ENCODE data around the gene RNF187. TPM values are rescaled to one million over a fixed set of nuclear protein-coding genes. Genes with fewer than 3 reads are reported as not detected.
A peak's percentile ranks its signal among the peaks of the same experiment; 100 is the strongest.

RNF187 gene
- total RNA-seq, 2 donors from 2014 or later: 103 to 112 TPM

DNA sequence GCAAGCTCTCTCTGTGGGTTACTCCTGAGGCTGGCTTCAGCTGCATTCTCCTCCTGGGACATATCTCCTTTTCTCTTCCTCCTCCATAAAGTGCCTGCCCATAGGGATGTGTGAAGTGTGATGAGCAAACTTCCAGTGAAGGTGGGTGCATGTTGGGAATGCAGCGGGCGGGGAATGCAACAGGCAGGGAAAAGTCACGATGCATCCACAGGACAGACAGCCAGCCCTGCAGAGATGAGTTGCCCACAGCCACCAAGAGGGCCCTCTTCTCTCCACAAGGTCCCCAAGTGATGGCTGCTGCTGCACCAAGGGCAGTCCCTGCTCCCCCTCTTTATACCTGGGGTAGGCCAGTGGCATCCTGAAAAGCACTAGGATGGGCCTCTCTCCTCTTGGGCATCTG is 33.6 kb upstream of the RNF187 start:
- H3K9me3 ChIP-seq (ENCODE audit: control insufficient read depth, low read length): no peaks in the 10 kb centered on the region
- H3K9ac ChIP-seq (ENCODE audit: extremely low read depth, low read length, poor library complexity, severe bottlenecking): no peak overlapping the region
- 79 to 96% methylated on average over 3 of the region's 3 CpGs for WGBS, 2 experiments (ENCODE audit: insufficient coverage in 1 of 2, insufficient read length in 1 of 2)
- H3K27ac ChIP-seq (ENCODE audit: low read depth, low read length): no peak overlapping the region
- H3K9me3 Mint-ChIP-seq: no peaks in the 10 kb centered on the region
- DNase-seq: no peak
- H3K4me1 Mint-ChIP-seq: peaks cover 12% of the 10 kb centered on the region
- no peak overlapping the region for H3K4me3 ChIP-seq (ENCODE audit: low read length)
- TF ChIP-seq, protein P1, sequence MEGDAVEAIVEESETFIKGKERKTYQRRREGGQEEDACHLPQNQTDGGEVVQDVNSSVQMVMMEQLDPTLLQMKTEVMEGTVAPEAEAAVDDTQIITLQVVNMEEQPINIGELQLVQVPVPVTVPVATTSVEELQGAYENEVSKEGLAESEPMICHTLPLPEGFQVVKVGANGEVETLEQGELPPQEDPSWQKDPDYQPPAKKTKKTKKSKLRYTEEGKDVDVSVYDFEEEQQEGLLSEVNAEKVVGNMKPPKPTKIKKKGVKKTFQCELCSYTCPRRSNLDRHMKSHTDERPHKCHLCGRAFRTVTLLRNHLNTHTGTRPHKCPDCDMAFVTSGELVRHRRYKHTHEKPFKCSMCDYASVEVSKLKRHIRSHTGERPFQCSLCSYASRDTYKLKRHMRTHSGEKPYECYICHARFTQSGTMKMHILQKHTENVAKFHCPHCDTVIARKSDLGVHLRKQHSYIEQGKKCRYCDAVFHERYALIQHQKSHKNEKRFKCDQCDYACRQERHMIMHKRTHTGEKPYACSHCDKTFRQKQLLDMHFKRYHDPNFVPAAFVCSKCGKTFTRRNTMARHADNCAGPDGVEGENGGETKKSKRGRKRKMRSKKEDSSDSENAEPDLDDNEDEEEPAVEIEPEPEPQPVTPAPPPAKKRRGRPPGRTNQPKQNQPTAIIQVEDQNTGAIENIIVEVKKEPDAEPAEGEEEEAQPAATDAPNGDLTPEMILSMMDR (conservative IDR thresholded peaks at IDR 0.05): no peak
- H3K27me3 ChIP-seq (ENCODE audit: control insufficient read depth, insufficient read depth, low read length, poor library complexity, severe bottlenecking): no peaks in the 10 kb centered on the region
- no peaks in the 10 kb centered on the region for H3K36me3 ChIP-seq (ENCODE audit: control insufficient read depth, insufficient read depth, low read length)
- H3K36me3 Mint-ChIP-seq (ENCODE audit: low read depth): peaks cover 5% of the 10 kb centered on the region
- H3K27me3 Mint-ChIP-seq (ENCODE audit: insufficient read depth): peaks cover 22% of the 10 kb centered on the region
- H3K27ac Mint-ChIP-seq: no peak overlapping the region
- no peaks in the 10 kb centered on the region for H3K4me1 ChIP-seq (ENCODE audit: control insufficient read depth, insufficient read depth, low read length)
- no peak overlapping the region for H3K4me3 Mint-ChIP-seq

DNA sequence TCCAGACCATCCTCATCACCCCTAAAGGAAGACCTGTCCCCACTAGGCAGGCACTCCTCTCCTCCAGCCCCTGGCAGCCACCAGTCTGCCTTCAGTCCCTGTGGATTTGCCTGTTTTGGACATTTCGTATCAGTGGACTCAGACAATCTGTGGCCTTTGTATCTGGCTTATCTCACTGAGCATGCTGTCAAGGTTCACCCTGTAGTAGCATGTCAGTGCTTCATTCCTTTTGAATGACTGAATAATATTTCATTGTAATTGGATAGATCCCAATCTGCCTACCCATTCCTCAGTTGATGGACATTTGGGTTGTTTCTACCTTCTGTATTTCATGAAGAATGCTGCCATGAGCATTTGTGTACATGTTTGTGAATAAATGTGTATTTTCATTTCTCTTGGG is 32.9 kb upstream of the RNF187 start:
- H3K27ac ChIP-seq (ENCODE audit: low read depth, low read length): no peak overlapping the region
- Mint-ChIP-seq H3K4me1 (peaks cover 12% of the 10 kb centered on the region), H3K27me3 (ENCODE audit: insufficient read depth) (peaks cover 24% of the 10 kb centered on the region), H3K27ac (no peak overlapping the region), H3K4me3 (no peak overlapping the region), H3K9me3 (no peaks in the 10 kb centered on the region), H3K36me3 (ENCODE audit: low read depth) (peaks cover 5% of the 10 kb centered on the region)
- TF ChIP-seq, protein P1 (conservative IDR thresholded peaks at IDR 0.05): no peak
- no peak for DNase-seq
- H3K4me3 ChIP-seq (ENCODE audit: low read length): no peak overlapping the region
- WGBS, 2 experiments (ENCODE audit: insufficient coverage in 1 of 2, insufficient read length in 1 of 2): 96 to 100% methylated on average over 1 of the region's 1 CpG
- no peaks in the 10 kb centered on the region for H3K4me1 ChIP-seq (ENCODE audit: control insufficient read depth, insufficient read depth, low read length)
- no peaks in the 10 kb centered on the region for H3K9me3 ChIP-seq (ENCODE audit: control insufficient read depth, low read length)
- H3K9ac ChIP-seq (ENCODE audit: extremely low read depth, low read length, poor library complexity, severe bottlenecking): no peak overlapping the region
- no peaks in the 10 kb centered on the region for H3K27me3 ChIP-seq (ENCODE audit: control insufficient read depth, insufficient read depth, low read length, poor library complexity, severe bottlenecking)
- no peaks in the 10 kb centered on the region for H3K36me3 ChIP-seq (ENCODE audit: control insufficient read depth, insufficient read depth, low read length)

DNA sequence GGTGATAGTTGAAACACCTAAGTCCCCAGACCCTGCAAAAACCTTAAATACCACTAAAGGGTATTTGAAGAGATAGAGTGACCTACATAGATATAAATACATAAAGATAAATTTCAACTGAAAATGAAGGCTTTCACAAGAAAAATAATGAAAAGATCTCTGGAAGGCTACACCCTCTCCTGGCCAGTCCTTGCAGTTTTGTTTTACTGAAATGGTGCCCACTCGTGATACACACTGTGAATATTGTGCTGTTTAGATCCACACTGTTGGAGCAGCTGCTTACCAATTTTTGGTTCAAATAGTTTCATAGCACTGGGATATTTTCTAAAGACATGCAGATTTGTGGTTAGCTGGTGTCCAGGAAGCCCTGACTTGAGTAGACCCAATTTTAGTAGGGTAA is 31.5 kb upstream of the RNF187 start:
- Histone ChIP-seq H3K4me3 (ENCODE audit: low read length) (peak overlapping the region; percentile 90), H3K36me3 (ENCODE audit: control insufficient read depth, insufficient read depth, low read length) (no peaks in the 10 kb centered on the region), H3K9me3 (ENCODE audit: control insufficient read depth, low read length) (no peaks in the 10 kb centered on the region), H3K27me3 (ENCODE audit: control insufficient read depth, insufficient read depth, low read length, poor library complexity, severe bottlenecking) (no peaks in the 10 kb centered on the region), H3K4me1 (ENCODE audit: control insufficient read depth, insufficient read depth, low read length) (no peaks in the 10 kb centered on the region), H3K27ac (ENCODE audit: low read depth, low read length) (no peak overlapping the region), H3K9ac (ENCODE audit: extremely low read depth, low read length, poor library complexity, severe bottlenecking) (no peak overlapping the region)
- no peak for DNase-seq
- TF ChIP-seq, protein P1 (conservative IDR thresholded peaks at IDR 0.05): peak; percentile 52
- H3K9me3 Mint-ChIP-seq: no peaks in the 10 kb centered on the region
- peaks cover 12% of the 10 kb centered on the region for H3K4me1 Mint-ChIP-seq
- 14 to 38% methylated on average over 1 of the region's 1 CpG for WGBS, 2 experiments (ENCODE audit: insufficient coverage in 1 of 2, insufficient read length in 1 of 2)
- H3K4me3 Mint-ChIP-seq: peak overlapping the region; percentile 87
- peaks cover 5% of the 10 kb centered on the region for H3K36me3 Mint-ChIP-seq (ENCODE audit: low read depth)
- H3K27ac Mint-ChIP-seq: no peak overlapping the region
- peaks cover 24% of the 10 kb centered on the region for H3K27me3 Mint-ChIP-seq (ENCODE audit: insufficient read depth)

Data from endodermal cell (in vitro differentiated cells).